Measurements from ENCODE around the gene CRYBG2.

CRYBG2 gene

DNA sequence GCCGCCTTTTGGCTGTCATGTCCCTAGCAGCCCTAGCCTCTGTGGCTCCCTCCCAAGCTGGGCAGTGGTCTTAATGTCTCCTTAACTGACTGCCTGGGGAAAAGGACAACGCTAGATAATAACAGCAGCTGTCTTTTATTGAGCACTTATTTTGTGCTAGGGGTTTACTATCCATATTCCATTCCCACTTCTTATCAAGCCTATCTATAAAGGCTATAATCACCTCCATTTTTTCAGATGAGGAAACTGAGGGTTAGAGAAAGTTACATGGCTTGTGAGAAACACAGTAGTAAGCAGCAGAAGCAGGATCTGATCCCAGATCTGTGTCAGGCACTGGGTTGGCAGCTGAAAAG lies 67.9 kb downstream of the CRYBG2 start:
- peaks cover 9% of the 10 kb centered on the region; the same call in 1 of the 2 replicates for H4K20me1 ChIP-seq (ENCODE audit: insufficient read depth, low read length)
- peak overlapping the region; percentile 42 for H3K9ac ChIP-seq (ENCODE audit: low read depth, low read length)
- peaks cover 81% of the 10 kb centered on the region for H3K4me1 ChIP-seq (ENCODE audit: insufficient read depth, low read length)
- TF ChIP-seq CTCF (IDR thresholded peaks at IDR 0.05; ENCODE audit: borderline replicate concordance, extremely low read depth, low read length, poor library complexity, severe bottlenecking) (no peak), EZH2 (IDR thresholded peaks at IDR 0.05; ENCODE audit: borderline replicate concordance, low read depth, low read length, severe bottlenecking) (no peak)
- H3K27me3 ChIP-seq (ENCODE audit: insufficient read depth, low read length, poor library complexity) = no peaks in the 10 kb centered on the region
- H3K9me3 ChIP-seq (ENCODE audit: insufficient read depth, low read length, severe bottlenecking) = no peaks in the 10 kb centered on the region
- peaks cover 32% of the 10 kb centered on the region for H3K36me3 ChIP-seq (ENCODE audit: insufficient read depth, low read length)
- no peak for ATAC-seq (ENCODE audit: insufficient read depth, low read depth)
- peaks cover 10% of the 10 kb centered on the region for H3K79me2 ChIP-seq (ENCODE audit: insufficient read depth, low read length)
- no peak overlapping the region; the same call in 1 of the 2 replicates for H3K4me2 ChIP-seq (ENCODE audit: insufficient read depth, low read length)
- no peak overlapping the region for H2AFZ ChIP-seq (ENCODE audit: low read depth, low read length)
- no peak overlapping the region for H3K4me3 ChIP-seq (ENCODE audit: low read depth in 1 of 2, low read length in 2 of 2)
- H3K27ac ChIP-seq (ENCODE audit: low read length) = peak overlapping the region; percentile 93
- no peak for DNase-seq

DNA sequence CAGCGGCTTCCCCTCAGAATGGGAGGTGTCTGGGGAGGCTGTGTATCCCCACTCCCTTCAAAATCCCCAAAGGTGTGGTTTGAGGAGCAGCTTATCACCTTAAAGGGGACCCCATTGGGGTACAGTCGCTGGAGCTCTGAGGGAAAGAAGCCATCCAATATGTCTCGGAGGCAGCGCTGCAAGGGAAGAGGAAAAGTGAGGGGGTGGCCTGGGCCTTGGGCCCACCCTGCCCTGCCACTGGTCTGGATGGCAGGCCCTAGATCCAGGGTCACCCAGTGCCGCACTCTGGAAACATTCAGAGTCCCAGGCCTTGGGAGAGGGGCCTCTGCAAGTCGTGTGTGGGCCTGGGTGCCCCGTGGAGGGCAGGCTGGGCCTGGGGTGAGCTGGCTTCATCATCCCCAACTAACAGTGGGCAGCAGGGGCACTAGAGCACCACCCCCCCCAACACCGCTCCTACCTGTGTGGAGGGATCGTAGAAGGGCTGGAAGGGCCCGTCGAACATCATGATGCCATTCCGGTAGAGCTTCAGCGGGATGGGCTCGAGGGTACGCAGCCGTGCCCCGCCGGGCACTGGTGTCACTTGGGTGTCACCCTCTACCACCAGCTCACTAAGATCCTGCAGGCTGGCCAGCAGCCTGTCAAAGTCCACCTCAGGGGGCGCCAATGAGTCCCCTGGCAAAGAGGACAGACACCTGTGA lies 68.4 kb downstream of the CRYBG2 start:
- H3K9ac ChIP-seq (ENCODE audit: low read depth, low read length) = peak overlapping the region; percentile 42; the same call in 1 of the 2 replicates
- no peak overlapping the region for H3K4me3 ChIP-seq (ENCODE audit: low read depth in 1 of 2, low read length in 2 of 2)
- no peak overlapping the region for H2AFZ ChIP-seq (ENCODE audit: low read depth, low read length)
- DNase-seq (peak; percentile 53), ATAC-seq (ENCODE audit: insufficient read depth, low read depth) (no peak)
- H3K27me3 ChIP-seq (ENCODE audit: insufficient read depth, low read length, poor library complexity) = no peaks in the 10 kb centered on the region
- peaks cover 81% of the 10 kb centered on the region for H3K4me1 ChIP-seq (ENCODE audit: insufficient read depth, low read length)
- peaks cover 37% of the 10 kb centered on the region for H3K36me3 ChIP-seq (ENCODE audit: insufficient read depth, low read length)
- no peaks in the 10 kb centered on the region for H3K9me3 ChIP-seq (ENCODE audit: insufficient read depth, low read length, severe bottlenecking)
- TF ChIP-seq CTCF (IDR thresholded peaks at IDR 0.05; ENCODE audit: borderline replicate concordance, extremely low read depth, low read length, poor library complexity, severe bottlenecking) (peak; percentile 50), EZH2 (IDR thresholded peaks at IDR 0.05; ENCODE audit: borderline replicate concordance, low read depth, low read length, severe bottlenecking) (no peak)
- peaks cover 15% of the 10 kb centered on the region for H3K79me2 ChIP-seq (ENCODE audit: insufficient read depth, low read length)
- H4K20me1 ChIP-seq (ENCODE audit: insufficient read depth, low read length) = peaks cover 13% of the 10 kb centered on the region; the same call in 1 of the 2 replicates
- no peak overlapping the region; the same call in 1 of the 2 replicates for H3K4me2 ChIP-seq (ENCODE audit: insufficient read depth, low read length)
- peak overlapping the region; percentile 93 for H3K27ac ChIP-seq (ENCODE audit: low read length)

- H3K4me2 ChIP-seq (ENCODE audit: insufficient read depth, low read length) = no peak overlapping the region
- H3K27ac ChIP-seq (ENCODE audit: low read length) = peak overlapping the region; percentile 93
- DNase-seq (peak; percentile 85), ATAC-seq (ENCODE audit: insufficient read depth, low read depth) (peak; percentile 41)
- H2AFZ ChIP-seq (ENCODE audit: low read depth, low read length) = no peak overlapping the region
- H3K4me1 ChIP-seq (ENCODE audit: insufficient read depth, low read length) = peaks cover 78% of the 10 kb centered on the region
- peaks cover 21% of the 10 kb centered on the region for H3K79me2 ChIP-seq (ENCODE audit: insufficient read depth, low read length)
- peaks cover 42% of the 10 kb centered on the region for H3K36me3 ChIP-seq (ENCODE audit: insufficient read depth, low read length)
- no peaks in the 10 kb centered on the region for H3K9me3 ChIP-seq (ENCODE audit: insufficient read depth, low read length, severe bottlenecking)
- H3K27me3 ChIP-seq (ENCODE audit: insufficient read depth, low read length, poor library complexity) = no peaks in the 10 kb centered on the region
- no peak overlapping the region for H3K4me3 ChIP-seq (ENCODE audit: low read depth in 1 of 2, low read length in 2 of 2)
- peaks cover 17% of the 10 kb centered on the region; the same call in 1 of the 2 replicates for H4K20me1 ChIP-seq (ENCODE audit: insufficient read depth, low read length)
- H3K9ac ChIP-seq (ENCODE audit: low read depth, low read length) = no peak overlapping the region
- TF ChIP-seq CTCF (IDR thresholded peaks at IDR 0.05; ENCODE audit: borderline replicate concordance, extremely low read depth, low read length, poor library complexity, severe bottlenecking) (peak; percentile 84), EZH2 (IDR thresholded peaks at IDR 0.05; ENCODE audit: borderline replicate concordance, low read depth, low read length, severe bottlenecking) (no peak)
Measured at GRCh38 chr1:26284597-26285347, 69.2 kb downstream of the CRYBG2 start.
